Measurements from ENCODE around the gene FIGNL1. TPM values are rescaled to one million over a fixed set of nuclear protein-coding genes. Genes with fewer than 3 reads are reported as not detected.

The FIGNL1 gene
- total RNA-seq, 1 experiment from 2014 or later: 28.1 TPM

- BruUV-seq (replicated peaks): no TSS peak
- Histone ChIP-seq H3K27me3 (ENCODE audit: insufficient read depth, low read length) (no peaks in the 10 kb centered on the region), H2AFZ (ENCODE audit: low read depth, low read length, poor library complexity, severe bottlenecking) (no peak overlapping the region), H3K4me1 (ENCODE audit: control insufficient read depth in 1 of 2, insufficient read depth in 2 of 2, low read length in 2 of 2) (peaks cover 2 to 5% of the 10 kb centered on the region in 2 experiments; a peak in 3 of 4 replicates), H3K36me3 (ENCODE audit: control insufficient read depth in 1 of 2, insufficient read depth in 2 of 2, low read length in 2 of 2) (no peaks in the 10 kb centered on the region), H3K9ac (ENCODE audit: low read length) (no peak overlapping the region), H3K9me3 (ENCODE audit: control insufficient read depth in 1 of 2, insufficient read depth in 1 of 2, low read depth in 1 of 2, low read length in 2 of 2) (no peaks in the 10 kb centered on the region), H3K9me2 (ENCODE audit: insufficient read depth) (no peaks in the 10 kb centered on the region), H3K27ac (ENCODE audit: low read depth, low read length) (no peak overlapping the region), H3K4me3 (replicated peaks in 1 of 2; ENCODE audit: low read depth in 1 of 2, low read length in 2 of 2) (no peak overlapping the region), H3K4me2 (ENCODE audit: low read length) (no peak overlapping the region), H4K20me1 (ENCODE audit: insufficient read depth) (no peaks in the 10 kb centered on the region), H3K79me2 (ENCODE audit: insufficient read depth, low read length) (no peaks in the 10 kb centered on the region)
- RAD21 ChIA-PET (ENCODE audit: low non-redundant PET in 1 of 2, low total read pairs in 2 of 2, uncharacterized antibody in 2 of 2, unreplicated experiment in 2 of 2): no interaction called here
- CTCF ChIA-PET: no interaction called here
- DNase-seq (ENCODE audit: low read depth, low spot score): no peak
- ATAC-seq: no peak
- TF ChIP-seq ELF1 (IDR thresholded peaks at IDR 0.05; ENCODE audit: borderline replicate concordance, low read depth) (no peak), SIN3A (IDR thresholded peaks at IDR 0.05; ENCODE audit: low read depth) (no peak), EZH2 (IDR thresholded peaks at IDR 0.05) (no peak), ZBTB33 (IDR thresholded peaks at IDR 0.05; ENCODE audit: extremely low read depth, insufficient replicate concordance, low read length) (no peak)
- intact Hi-C loops (cut with micrococcal nuclease): no loop called here
- POLR2A ChIA-PET: no interaction called here
These were observed 21.8 kb upstream of the FIGNL1 start for GRCh38 chr7:50471970-50472369.

DNA sequence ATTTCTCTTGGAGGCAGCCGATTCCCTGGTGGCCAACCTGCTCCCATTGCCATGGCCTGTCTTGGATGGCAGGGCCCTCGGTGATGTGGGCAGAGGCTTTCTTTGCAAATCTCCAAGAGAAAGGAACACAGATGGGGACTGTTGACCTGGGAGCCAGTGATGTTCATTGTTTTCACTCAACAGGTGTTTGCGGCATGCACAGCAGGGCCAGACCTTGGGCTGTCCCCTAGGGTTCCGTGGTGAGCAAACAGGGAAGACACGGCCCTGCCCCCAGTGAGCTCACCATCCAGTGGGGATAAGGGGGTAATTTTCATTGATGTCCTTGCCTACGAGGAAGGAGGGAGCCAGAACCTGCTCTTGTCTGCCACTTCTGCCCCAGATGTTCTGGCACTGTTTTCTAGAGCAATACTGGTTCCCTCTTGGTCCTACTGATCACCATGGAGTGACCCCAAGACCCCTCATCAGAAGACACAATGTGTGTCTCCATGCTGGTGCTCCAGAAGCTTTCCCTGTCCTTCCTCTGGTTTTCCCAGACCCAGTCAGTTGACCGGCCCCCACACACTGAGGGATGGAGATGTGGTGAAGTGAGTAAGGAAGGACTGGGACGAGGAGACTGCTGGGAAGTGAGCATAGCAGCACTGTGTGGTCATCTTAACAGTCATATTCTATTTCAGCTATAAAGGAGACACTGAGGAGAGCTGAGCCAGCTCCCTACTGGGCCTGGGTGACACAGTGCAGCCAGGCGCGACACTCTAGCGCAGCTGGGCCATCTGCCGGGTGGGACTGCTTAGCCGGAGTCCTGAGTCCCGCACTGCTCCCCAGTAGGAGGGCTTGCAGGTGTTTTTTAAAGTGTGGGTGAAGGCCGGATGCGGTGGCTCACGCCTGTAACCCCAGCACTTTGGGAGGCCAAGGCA, 20.4 kb upstream of the FIGNL1 start:
- BruUV-seq (replicated peaks): no TSS peak
- CTCF ChIA-PET: interaction anchor here (1.3 to 4.2 kb wide), 2 partner anchors 265 to 690 kb away, joined by 4 to 22 read pairs; no protein-coding TSS in a partner anchor
- Histone ChIP-seq H3K27me3 (ENCODE audit: insufficient read depth, low read length) (no peaks in the 10 kb centered on the region), H3K4me2 (ENCODE audit: low read length) (no peak overlapping the region), H3K9me2 (ENCODE audit: insufficient read depth) (no peaks in the 10 kb centered on the region), H3K4me1 (ENCODE audit: control insufficient read depth in 1 of 2, insufficient read depth in 2 of 2, low read length in 2 of 2) (peaks cover 2 to 5% of the 10 kb centered on the region in 2 experiments; a peak in 3 of 4 replicates), H3K36me3 (ENCODE audit: control insufficient read depth in 1 of 2, insufficient read depth in 2 of 2, low read length in 2 of 2) (no peaks in the 10 kb centered on the region), H3K9ac (ENCODE audit: low read length) (no peak overlapping the region), H3K9me3 (ENCODE audit: control insufficient read depth in 1 of 2, insufficient read depth in 1 of 2, low read depth in 1 of 2, low read length in 2 of 2) (no peaks in the 10 kb centered on the region), H3K27ac (ENCODE audit: low read depth, low read length) (no peak overlapping the region), H3K79me2 (ENCODE audit: insufficient read depth, low read length) (no peaks in the 10 kb centered on the region), H2AFZ (ENCODE audit: low read depth, low read length, poor library complexity, severe bottlenecking) (no peak overlapping the region), H4K20me1 (ENCODE audit: insufficient read depth) (no peaks in the 10 kb centered on the region), H3K4me3 (replicated peaks in 1 of 2; ENCODE audit: low read depth in 1 of 2, low read length in 2 of 2) (no peak overlapping the region)
- intact Hi-C loops (cut with micrococcal nuclease): no loop called here
- DNase-seq (ENCODE audit: low read depth, low spot score) (no peak), ATAC-seq (no peak)
- POLR2A ChIA-PET: no interaction called here
- RAD21 ChIA-PET (ENCODE audit: low non-redundant PET in 1 of 2, low total read pairs in 2 of 2, uncharacterized antibody in 2 of 2, unreplicated experiment in 2 of 2): no interaction called here
- TF ChIP-seq SIN3A (IDR thresholded peaks at IDR 0.05; ENCODE audit: low read depth): no peak
- no peak for TF ChIP-seq FOSL1 (IDR thresholded peaks at IDR 0.05; ENCODE audit: low read depth)
- no peak for TF ChIP-seq EZH2 (IDR thresholded peaks at IDR 0.05)
- TF ChIP-seq TCF7L2 (IDR thresholded peaks at IDR 0.05; ENCODE audit: borderline replicate concordance, extremely low read depth, insufficient read depth, insufficient read length): no peak
- TF ChIP-seq EZH2phosphoT487 (IDR thresholded peaks at IDR 0.05; ENCODE audit: borderline replicate concordance): no peak
- no peak for TF ChIP-seq CEBPB (IDR thresholded peaks at IDR 0.05; ENCODE audit: low read depth)
- no peak for TF ChIP-seq RAD21 (IDR thresholded peaks at IDR 0.05; ENCODE audit: low read depth)
- no peak for TF ChIP-seq POLR2AphosphoS5 (IDR thresholded peaks at IDR 0.05; ENCODE audit: low read depth, low read length)
- no peak for TF ChIP-seq EGR1 (IDR thresholded peaks at IDR 0.05; ENCODE audit: low read depth)
- TF ChIP-seq YY1 (IDR thresholded peaks at IDR 0.05; ENCODE audit: extremely low read depth, insufficient replicate concordance, low read depth, low read length): no peak
- no peak for TF ChIP-seq REST (IDR thresholded peaks at IDR 0.05; ENCODE audit: low read depth)

Measured in HCT116 (cell line).